Common myeloid progenitor, CD34-positive (primary cell): Measurements from ENCODE around the gene UBR4.

Experiments used
- CTCF ChIA-PET: fragments of 350-600 bp; sonication (Branson Sonifier 250); formaldehyde crosslinking; loops from one replicate; lab custom pipeline; 2021; ENCODE audit warnings: antibody characterized with exemption; lab: Charles Lee
- POLR2A ChIA-PET: fragments of 350-600 bp; sonication (Branson Sonifier 250); formaldehyde crosslinking; loops from one replicate; lab custom pipeline; 2021; ENCODE audit warnings: antibody characterized with exemption; lab: Charles Lee
- DNase-seq, 3 donors: peaks; one replicate each; pipeline versions ENCODE4 v3.0.0 to v3.0.0-alpha.2; 2013
- H3K27ac ChIP-seq, 2 experiments: 1 replicate in 1 of 2; 2 replicates in 1 of 2; pipeline ENCODE4 v1.7.0; 2013; ENCODE audit warnings: inconsistent platforms in 2 of 2, low read length in 2 of 2, mild to moderate bottlenecking in 2 of 2, low read depth in 1 of 2, moderate library complexity in 1 of 2; ENCODE audit not compliant: severe bottlenecking in 2 of 2, insufficient read depth in 1 of 2, poor library complexity in 1 of 2
- H3K27me3 ChIP-seq, 5 experiments: replicated peaks in 2 of 5; 1 replicate in 3 of 5; 2 replicates in 2 of 5; pipeline versions ENCODE4 v1.6.1 to v1.7.0; 2013; ENCODE audit warnings: low read length in 4 of 5, mild to moderate bottlenecking in 2 of 5, moderate library complexity in 2 of 5, inconsistent platforms in 1 of 5; ENCODE audit not compliant: insufficient read depth in 5 of 5, control insufficient read depth in 4 of 5
- H3K36me3 ChIP-seq, 4 experiments: 1 replicate in 2 of 4; 2 replicates in 2 of 4; pipeline versions ENCODE4 v1.6.1 to v1.7.0; 2013; ENCODE audit warnings: low read length in 3 of 4, control low read depth in 1 of 4, mild to moderate bottlenecking in 1 of 4; ENCODE audit not compliant: control insufficient read depth in 4 of 4, insufficient read depth in 4 of 4
- H3K4me1 ChIP-seq, 4 experiments: 1 replicate in 3 of 4; 2 replicates in 1 of 4; pipeline versions ENCODE4 v1.6.1 to v1.7.1; 2013; ENCODE audit warnings: low read length in 3 of 4, mild to moderate bottlenecking in 3 of 4, control low read depth in 1 of 4, inconsistent platforms in 1 of 4, moderate library complexity in 1 of 4; ENCODE audit not compliant: control insufficient read depth in 4 of 4, insufficient read depth in 4 of 4; ENCODE audit errors: control extremely low read depth in 1 of 4
- H3K4me3 ChIP-seq, 7 experiments: 1 replicate in 4 of 7; 2 replicates in 3 of 7; pipeline versions ENCODE4 v1.5.1 to v1.7.0; 2013; ENCODE audit warnings: mild to moderate bottlenecking in 7 of 7, low read length in 6 of 7, moderate library complexity in 6 of 7, inconsistent platforms in 2 of 7, low read depth in 2 of 7, control low read depth in 1 of 7; ENCODE audit not compliant: insufficient read depth in 4 of 7, control insufficient read depth in 1 of 7; ENCODE audit errors: extremely low read depth in 1 of 7
- H3K9me3 ChIP-seq, 5 experiments: 1 replicate in 4 of 5; 2 replicates in 1 of 5; pipeline versions ENCODE4 v1.6.1 to v1.7.1; 2013; ENCODE audit warnings: low read length in 4 of 5, mild to moderate bottlenecking in 2 of 5, inconsistent platforms in 1 of 5, low read depth in 1 of 5, moderate library complexity in 1 of 5; ENCODE audit not compliant: control insufficient read depth in 4 of 5, insufficient read depth in 2 of 5; ENCODE audit errors: control extremely low read depth in 1 of 5
- WGBS: methylation state at CpG from one replicate; pipeline ENCODE4 v1.1.5; 2013; ENCODE audit not compliant: insufficient coverage; 5-methylcytosine and 5-hydroxymethylcytosine counted together

UBR4 gene

DNA sequence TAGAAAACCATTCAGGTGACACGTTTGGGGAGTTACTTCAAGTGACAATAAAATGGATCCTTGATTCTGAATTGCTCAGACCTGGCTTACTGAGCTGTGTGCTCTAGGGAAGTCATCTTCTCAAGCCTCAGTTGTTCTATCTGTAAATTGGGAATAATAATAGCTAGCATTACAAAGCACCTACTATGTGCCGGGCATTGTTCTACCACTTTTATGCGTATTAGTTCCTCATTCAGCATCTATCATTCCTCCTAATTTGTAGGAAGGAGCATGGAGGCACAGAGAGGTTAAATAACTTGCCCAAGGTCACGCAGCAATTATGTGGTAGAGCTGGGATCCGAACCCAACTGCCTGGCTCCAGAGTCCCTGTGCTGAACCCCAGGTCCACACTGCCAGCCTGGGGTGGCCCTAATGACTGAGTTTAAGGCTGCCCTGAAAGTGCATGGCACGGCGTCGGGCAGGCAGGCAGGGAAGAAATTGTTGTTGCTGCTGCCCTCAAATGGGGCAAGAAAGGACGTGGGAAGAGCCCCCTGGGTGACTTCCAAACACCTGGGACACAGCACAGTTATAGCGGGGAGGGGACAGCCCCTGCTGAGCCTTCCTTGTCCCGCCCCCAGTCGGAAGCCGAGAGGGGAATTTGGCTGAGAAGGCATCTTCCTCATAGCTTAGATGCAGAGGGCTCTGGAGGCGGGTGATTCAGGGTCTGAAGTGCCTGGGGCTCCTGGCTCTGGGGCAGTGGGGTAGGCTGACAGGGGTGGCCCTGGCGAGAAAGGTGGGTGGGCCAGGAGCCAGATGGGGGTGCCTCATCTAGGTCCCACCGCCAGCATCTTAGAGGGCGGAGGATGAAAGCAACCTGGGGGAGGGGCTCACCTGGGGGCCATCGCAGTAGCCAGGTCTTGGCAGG lies 167.1 kb downstream of the UBR4 start:
- DNase-seq, result no peak
- no peaks in the 10 kb centered on the region for H3K9me3 ChIP-seq
- CTCF ChIA-PET, result interaction anchor here (1.2 kb wide), 1 partner anchor 21 kb away, joined by 3 read pairs; no protein-coding TSS in a partner anchor
- H3K4me1 ChIP-seq, result no peaks in the 10 kb centered on the region
- peaks cover 2 to 47% (median 4%) of the 10 kb centered on the region in 5 experiments for H3K27me3 ChIP-seq
- POLR2A ChIA-PET, result interaction anchor here (0.5 kb wide), 1 partner anchor 135 kb away, joined by 3 read pairs; no protein-coding TSS in a partner anchor
- 75% methylated on average over 13 of the region's 18 CpGs for WGBS
- H3K36me3 ChIP-seq, result no peaks in the 10 kb centered on the region
- H3K27ac ChIP-seq, result no peak overlapping the region
- no peak overlapping the region for H3K4me3 ChIP-seq

DNA sequence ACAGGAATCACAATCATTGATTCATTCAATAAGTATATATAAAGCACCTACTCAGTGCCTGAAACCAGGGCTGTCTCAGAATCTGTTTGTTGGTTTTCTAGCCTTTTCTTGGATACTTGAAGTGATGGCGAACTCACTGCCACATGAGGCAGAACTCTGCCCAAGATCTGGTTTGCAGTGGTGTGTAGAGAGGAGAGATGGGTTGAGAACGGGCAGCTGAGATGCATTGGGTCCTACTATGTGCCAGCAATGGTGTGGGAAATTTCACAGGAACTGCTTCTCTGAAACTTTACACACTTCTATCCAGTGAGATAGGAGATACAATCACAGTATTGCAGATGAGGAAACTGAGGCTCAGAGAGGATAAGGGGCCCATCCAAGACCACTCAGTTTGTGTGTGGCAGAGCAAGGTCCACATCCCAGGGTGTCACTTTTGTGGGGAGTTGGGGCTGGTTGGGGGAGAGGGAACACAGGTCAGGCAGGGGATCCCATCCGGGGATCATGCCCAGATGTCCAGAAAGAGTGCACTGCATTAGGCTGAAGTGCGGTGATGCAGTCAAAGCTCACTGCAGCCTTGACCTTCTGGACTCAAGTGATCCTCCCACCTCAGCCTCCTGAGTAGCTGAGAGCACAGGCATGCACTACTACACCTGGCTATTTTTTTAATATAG lies 169.9 kb downstream of the UBR4 start:
- H3K27ac ChIP-seq, result no peak overlapping the region
- H3K9me3 ChIP-seq, result no peaks in the 10 kb centered on the region
- DNase-seq, result no peak
- H3K36me3 ChIP-seq, result no peaks in the 10 kb centered on the region
- 100% methylated on average over 1 of the region's 4 CpGs for WGBS
- POLR2A ChIA-PET, result no interaction called here
- CTCF ChIA-PET, result no interaction called here
- H3K27me3 ChIP-seq, result peaks cover 2 to 53% (median 4%) of the 10 kb centered on the region in 5 experiments
- H3K4me1 ChIP-seq, result no peaks in the 10 kb centered on the region
- H3K4me3 ChIP-seq, result no peak overlapping the region

DNA sequence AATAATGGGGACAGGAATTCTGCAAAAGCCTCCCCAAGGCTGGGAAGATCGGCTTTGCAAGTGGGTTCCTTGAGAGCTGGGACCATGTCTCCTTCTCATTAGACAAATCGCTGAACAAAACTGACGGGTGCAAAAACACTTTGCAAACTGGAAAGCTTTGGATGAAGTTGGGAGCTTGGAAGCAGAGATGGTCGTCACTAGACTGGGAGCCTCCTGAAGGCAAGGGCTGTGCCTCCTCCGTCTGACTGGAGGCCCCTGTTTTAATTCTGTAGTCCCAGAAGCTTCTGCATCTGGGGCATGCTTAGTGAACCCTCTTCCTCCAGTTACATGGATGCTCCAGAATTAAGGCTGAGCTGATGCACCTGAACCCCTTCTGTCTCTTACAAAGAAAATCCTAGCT lies 171.3 kb downstream of the UBR4 start:
- WGBS, result 95% methylated on average over 5 of the region's 5 CpGs
- Histone ChIP-seq H3K4me1 (no peaks in the 10 kb centered on the region), H3K4me3 (no peak overlapping the region), H3K27ac (no peak overlapping the region), H3K9me3 (no peaks in the 10 kb centered on the region), H3K36me3 (no peaks in the 10 kb centered on the region), H3K27me3 (peaks cover 2 to 46% (median 5%) of the 10 kb centered on the region in 5 experiments)
- DNase-seq, result no peak
- POLR2A ChIA-PET, result no interaction called here
- CTCF ChIA-PET, result no interaction called here

DNA sequence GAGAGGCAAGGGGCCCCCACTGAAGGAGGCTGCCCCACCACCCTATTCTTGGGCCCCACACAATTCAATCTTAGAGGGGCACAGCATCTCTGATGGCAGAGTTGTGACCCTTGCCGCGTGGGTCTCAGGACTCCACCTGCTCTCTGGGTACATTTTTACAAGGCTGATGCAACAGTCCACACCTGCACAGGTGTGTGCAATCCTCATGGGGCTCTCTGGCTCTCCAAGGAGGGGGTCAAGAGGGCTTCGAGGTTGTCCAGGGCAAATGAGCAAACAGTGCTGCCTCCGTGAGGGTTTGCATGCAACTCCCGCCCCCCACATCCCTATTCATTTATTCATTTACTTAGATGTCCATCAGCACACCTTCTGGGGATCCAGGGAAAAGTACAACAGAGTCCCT lies 172.0 kb downstream of the UBR4 start:
- ChIA-PET CTCF (no interaction called here), POLR2A (no interaction called here)
- Histone ChIP-seq H3K27me3 (peaks cover 2 to 40% (median 7%) of the 10 kb centered on the region in 5 experiments), H3K4me1 (no peaks in the 10 kb centered on the region), H3K4me3 (no peak overlapping the region), H3K9me3 (no peaks in the 10 kb centered on the region), H3K27ac (no peak overlapping the region), H3K36me3 (no peaks in the 10 kb centered on the region)
- DNase-seq, result no peak
- WGBS, result 84% methylated on average over 5 of the region's 5 CpGs

DNA sequence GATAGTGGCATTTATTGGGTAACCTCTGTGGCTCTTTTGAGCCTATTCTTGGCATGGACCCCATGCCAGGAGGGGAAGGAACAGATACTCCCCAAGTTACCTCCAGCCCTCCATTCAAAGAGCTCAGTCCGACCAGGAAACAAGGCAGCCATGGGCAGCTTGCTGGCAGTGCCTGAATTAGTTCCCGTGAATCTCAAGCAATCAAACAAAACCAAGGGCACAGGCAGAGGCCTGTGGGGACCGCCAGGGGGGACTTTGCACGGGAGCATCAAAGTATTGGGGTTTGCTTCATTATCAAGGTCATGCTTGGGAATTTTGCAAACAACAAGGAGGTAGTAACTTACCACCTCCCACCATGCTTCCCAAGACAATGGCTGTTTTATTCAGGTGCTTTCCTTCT lies 172.4 kb downstream of the UBR4 start:
- ChIA-PET CTCF (no interaction called here), POLR2A (no interaction called here)
- no peak overlapping the region for H3K4me3 ChIP-seq
- no peaks in the 10 kb centered on the region for H3K4me1 ChIP-seq
- DNase-seq, result no peak
- no peak overlapping the region for H3K27ac ChIP-seq
- no peaks in the 10 kb centered on the region for H3K36me3 ChIP-seq
- H3K9me3 ChIP-seq, result no peaks in the 10 kb centered on the region
- H3K27me3 ChIP-seq, result peaks cover 2 to 36% (median 9%) of the 10 kb centered on the region in 5 experiments
- 69% methylated on average over 2 of the region's 4 CpGs for WGBS

DNA sequence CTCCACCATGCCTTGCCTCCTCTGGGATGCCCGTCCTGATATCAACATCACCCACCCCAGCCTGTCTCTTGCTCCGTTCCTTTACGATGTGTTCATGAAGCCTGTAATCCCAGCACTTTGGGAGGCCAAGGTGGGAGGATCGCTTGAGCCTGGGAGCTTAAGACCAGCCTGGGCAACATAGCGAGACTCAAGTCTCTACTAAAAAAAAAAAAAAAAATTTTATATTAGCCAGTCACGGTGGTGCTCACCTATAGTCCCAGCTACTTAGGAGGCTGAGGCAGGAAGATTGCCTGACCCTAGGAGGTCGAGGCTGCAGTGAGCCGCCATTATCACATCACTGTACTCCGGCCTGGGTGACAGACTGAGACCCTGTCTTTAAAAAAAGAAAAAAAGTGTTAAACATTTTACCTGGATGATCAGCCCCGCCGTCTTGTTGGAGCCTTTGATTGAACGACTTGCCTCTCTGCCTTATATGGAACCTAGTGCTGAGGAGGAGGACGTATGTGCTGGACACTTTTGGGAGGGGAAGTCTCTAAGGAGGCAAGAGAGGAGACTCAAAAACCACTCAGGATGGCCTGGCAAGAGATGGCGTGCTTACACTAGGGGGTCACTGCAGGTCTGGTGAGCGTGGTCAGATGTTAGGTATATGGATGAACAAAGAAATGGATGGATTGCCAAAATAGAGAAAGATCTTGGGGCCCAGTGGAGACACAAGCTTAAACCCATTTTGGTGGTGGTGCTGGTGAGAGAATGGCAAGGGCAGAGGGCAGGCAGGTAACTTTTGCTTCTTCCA lies 173.1 kb downstream of the UBR4 start:
- POLR2A ChIA-PET, result no interaction called here
- WGBS, result 95% methylated on average over 12 of the region's 15 CpGs

More for the DNA sequence above, 173.1 kb downstream of the UBR4 start:
- Histone ChIP-seq H3K4me1 (no peaks in the 10 kb centered on the region), H3K27me3 (peaks cover 0 to 36% (median 12%) of the 10 kb centered on the region in 5 experiments), H3K36me3 (no peaks in the 10 kb centered on the region), H3K27ac (no peak overlapping the region), H3K9me3 (no peaks in the 10 kb centered on the region), H3K4me3 (no peak overlapping the region)
- CTCF ChIA-PET, result no interaction called here
- DNase-seq, result no peak
